Neuronal stem cell (in vitro differentiated cells): ENCODE data around the gene SMCO2.
A peak's percentile ranks its signal among the peaks of the same experiment; 100 is the strongest.

Experiments
- DNase-seq: peaks from one replicate; pipeline ENCODE4 v3.0.0-alpha.2; 2013; ENCODE audit warnings: low spot score
- H2AFZ ChIP-seq: one replicate; pipeline ENCODE4 v1.6.1; 2013; ENCODE audit warnings: mild to moderate bottlenecking, low read length, inconsistent platforms
- H2AK5ac ChIP-seq: 2 replicates; pipeline ENCODE4 v1.6.1; 2013; ENCODE audit warnings: low read depth, mild to moderate bottlenecking, inconsistent platforms, low read length, moderate library complexity, mixed read lengths
- H2BK120ac ChIP-seq: 2 replicates; pipeline ENCODE4 v1.6.1; 2013; ENCODE audit warnings: low read depth, mild to moderate bottlenecking, inconsistent platforms, low read length, moderate library complexity, mixed read lengths
- H2BK12ac ChIP-seq: one replicate; pipeline ENCODE4 v1.6.1; 2013; ENCODE audit warnings: low read length, inconsistent platforms
- H2BK15ac ChIP-seq: 2 replicates; pipeline ENCODE4 v1.6.1; 2013; ENCODE audit warnings: mild to moderate bottlenecking, low read length, inconsistent platforms, mixed read lengths
- H2BK5ac ChIP-seq: one replicate; pipeline ENCODE4 v1.6.1; 2013; ENCODE audit warnings: inconsistent platforms, mild to moderate bottlenecking, low read length, moderate library complexity
- H3K14ac ChIP-seq: one replicate; pipeline ENCODE4 v1.6.1; 2013; ENCODE audit warnings: low read length, inconsistent platforms
- H3K18ac ChIP-seq: 2 replicates; pipeline ENCODE4 v1.6.1; 2013; ENCODE audit warnings: low read length, inconsistent platforms
- H3K23ac ChIP-seq: 2 replicates; pipeline ENCODE4 v1.6.1; 2013; ENCODE audit warnings: low read depth, mild to moderate bottlenecking, mixed read lengths, low read length, inconsistent platforms; ENCODE audit not compliant: poor library complexity
- H3K27ac ChIP-seq: replicated peaks from 3 replicates; pipeline ENCODE4 v1.5.1; 2013; ENCODE audit warnings: low read length, inconsistent platforms
- H3K27me3 ChIP-seq, 3 experiments: 2 replicates each; pipeline ENCODE4 v1.6.1; 2013; ENCODE audit warnings: low read length in 3 of 3, mild to moderate bottlenecking in 2 of 3, inconsistent platforms in 1 of 3, low read depth in 1 of 3, mixed read lengths in 1 of 3, moderate library complexity in 1 of 3; ENCODE audit not compliant: control insufficient read depth in 3 of 3, insufficient read depth in 3 of 3
- H3K36me3 ChIP-seq, 2 donors: replicated peaks in 1 of 2; 2 replicates each; pipeline ENCODE4 v1.6.1; 2013; ENCODE audit warnings: low read length in 2 of 2; ENCODE audit not compliant: control insufficient read depth in 2 of 2, insufficient read depth in 2 of 2
- H3K4ac ChIP-seq: 2 replicates; pipeline ENCODE4 v1.6.1; 2013; ENCODE audit warnings: inconsistent platforms, mild to moderate bottlenecking, low read length, moderate library complexity
- H3K4me1 ChIP-seq, 2 donors: 1 replicate in 1 of 2; 2 replicates in 1 of 2; pipeline ENCODE4 v1.6.1; 2013; ENCODE audit warnings: low read length in 2 of 2, low read depth in 1 of 2; ENCODE audit not compliant: control insufficient read depth in 2 of 2, insufficient read depth in 1 of 2
- H3K4me2 ChIP-seq: one replicate; pipeline ENCODE4 v1.6.1; 2013; ENCODE audit warnings: mild to moderate bottlenecking, low read length, inconsistent platforms; ENCODE audit not compliant: insufficient read depth, poor library complexity, severe bottlenecking
- H3K4me3 ChIP-seq, 2 donors: 2 replicates each; pipeline ENCODE4 v1.5.1; 2013; ENCODE audit warnings: low read length in 2 of 2, mild to moderate bottlenecking in 2 of 2, inconsistent platforms in 1 of 2, moderate library complexity in 1 of 2
- H3K79me1 ChIP-seq: one replicate; pipeline ENCODE4 v1.6.1; 2013; ENCODE audit warnings: low read depth, mild to moderate bottlenecking, inconsistent platforms, low read length, moderate library complexity
- H3K9ac ChIP-seq: one replicate; pipeline ENCODE4 v1.6.1; 2013; ENCODE audit warnings: mild to moderate bottlenecking, low read depth, low read length, inconsistent platforms; ENCODE audit not compliant: poor library complexity
- H3K9me3 ChIP-seq, 2 donors: replicated peaks in 1 of 2; 2 replicates each; pipeline versions ENCODE3 to v1.6.1; 2013; ENCODE audit warnings: low read length in 2 of 2, mild to moderate bottlenecking in 2 of 2, inconsistent platforms in 1 of 2, low read depth in 1 of 2, mixed read lengths in 1 of 2, moderate library complexity in 1 of 2; ENCODE audit not compliant: control insufficient read depth in 2 of 2, insufficient read depth in 1 of 2
- H4K8ac ChIP-seq: one replicate; pipeline ENCODE4 v1.6.1; 2013; ENCODE audit warnings: low read depth, mild to moderate bottlenecking, inconsistent platforms, low read length, moderate library complexity
- H4K91ac ChIP-seq: one replicate; pipeline ENCODE4 v1.6.1; 2013; ENCODE audit warnings: low read length, low read depth, mild to moderate bottlenecking, inconsistent platforms; ENCODE audit not compliant: poor library complexity
- WGBS, 2 donors: extraction: QIAGEN DNeasy Blood & Tissue Kit; methylation state at CpG; one replicate each; pipeline ENCODE4 v1.1.7; 2013; ENCODE audit warnings: missing lambda C conversion rate in 2 of 2, mixed read lengths in 1 of 2; ENCODE audit not compliant: insufficient read length in 2 of 2, insufficient replicate concordance in 1 of 2; ENCODE audit errors: extremely low coverage in 2 of 2; 5-methylcytosine and 5-hydroxymethylcytosine counted together

Gene SMCO2

GRCh38 chr12:27511031-27511722 is 64.6 kb downstream of the SMCO2 start:
- no peak for DNase-seq
- H2AK5ac ChIP-seq: no peak overlapping the region
- WGBS, 2 donors: no CpG with 5 or more reads among the region's 6 CpGs
- H3K4me3 ChIP-seq: no peak overlapping the region
- H2AFZ ChIP-seq: peak overlapping the region; percentile 2
- no peak overlapping the region for H2BK5ac ChIP-seq
- H3K18ac ChIP-seq: no peak overlapping the region
- no peak overlapping the region for H3K4me2 ChIP-seq
- H3K27me3 ChIP-seq: no peaks in the 10 kb centered on the region
- no peak overlapping the region for H3K4ac ChIP-seq
- no peak overlapping the region for H2BK120ac ChIP-seq
- no peak overlapping the region for H3K27ac ChIP-seq
- H2BK15ac ChIP-seq: no peak overlapping the region
- H2BK12ac ChIP-seq: no peak overlapping the region
- H3K4me1 ChIP-seq: peaks cover 0 to 1% of the 10 kb centered on the region in 2 donors
- H3K36me3 ChIP-seq: no peaks in the 10 kb centered on the region
- H4K8ac ChIP-seq: no peak overlapping the region
- H3K23ac ChIP-seq: no peak overlapping the region
- no peak overlapping the region for H3K9ac ChIP-seq
- no peaks in the 10 kb centered on the region for H3K79me1 ChIP-seq
- no peaks in the 10 kb centered on the region for H3K9me3 ChIP-seq
- H3K14ac ChIP-seq: no peak overlapping the region
- no peak overlapping the region for H4K91ac ChIP-seq

GRCh38 chr12:27511723-27512045 is 65.1 kb downstream of the SMCO2 start:
- Histone ChIP-seq H3K9me3 (no peaks in the 10 kb centered on the region), H3K27ac (no peak overlapping the region), H3K79me1 (no peaks in the 10 kb centered on the region), H3K36me3 (no peaks in the 10 kb centered on the region), H2AK5ac (no peak overlapping the region), H2BK15ac (no peak overlapping the region), H3K27me3 (no peaks in the 10 kb centered on the region), H3K9ac (no peak overlapping the region), H2AFZ (peak overlapping the region; percentile 2), H2BK120ac (no peak overlapping the region), H4K8ac (no peak overlapping the region), H3K4me1 (peaks cover 0 to 1% of the 10 kb centered on the region in 2 donors), H4K91ac (no peak overlapping the region), H2BK5ac (no peak overlapping the region), H2BK12ac (no peak overlapping the region), H3K4me3 (no peak overlapping the region), H3K4me2 (no peak overlapping the region), H3K14ac (no peak overlapping the region), H3K23ac (no peak overlapping the region), H3K18ac (no peak overlapping the region), H3K4ac (no peak overlapping the region)
- WGBS, 2 donors: no CpG with 5 or more reads among the region's 3 CpGs
- DNase-seq: no peak

- WGBS, 2 donors: no CpG with 5 or more reads among the region's 7 CpGs
- no peaks in the 10 kb centered on the region for H3K79me1 ChIP-seq
These were observed 66.8 kb downstream of the SMCO2 start for GRCh38 chr12:27513155-27513824.

GRCh38 chr12:27515671-27516070 is 69.1 kb downstream of the SMCO2 start:
- no peak overlapping the region for H2AK5ac ChIP-seq
- H2BK120ac ChIP-seq: no peak overlapping the region
- H3K18ac ChIP-seq: no peak overlapping the region
- H3K4ac ChIP-seq: no peak overlapping the region
- no peak overlapping the region for H4K91ac ChIP-seq
- no peak overlapping the region for H2BK15ac ChIP-seq
- H2BK12ac ChIP-seq: no peak overlapping the region
- H3K9me3 ChIP-seq: no peaks in the 10 kb centered on the region
- H4K8ac ChIP-seq: no peak overlapping the region
- no peak overlapping the region for H3K4me3 ChIP-seq
- no peak overlapping the region for H2BK5ac ChIP-seq
- no peak for DNase-seq
- H3K4me2 ChIP-seq: no peak overlapping the region
- H3K36me3 ChIP-seq: no peaks in the 10 kb centered on the region
- no peak overlapping the region for H3K14ac ChIP-seq
- no peaks in the 10 kb centered on the region for H3K79me1 ChIP-seq
- no CpG with 5 or more reads among the region's 9 CpGs for WGBS, 2 donors
- no peak overlapping the region for H2AFZ ChIP-seq
- no peaks in the 10 kb centered on the region for H3K27me3 ChIP-seq
- H3K4me1 ChIP-seq: peaks cover 0 to 1% of the 10 kb centered on the region in 2 donors
- H3K23ac ChIP-seq: no peak overlapping the region
- H3K9ac ChIP-seq: no peak overlapping the region
- no peak overlapping the region for H3K27ac ChIP-seq

More at GRCh38 chr12:27513155-27513824, 66.8 kb downstream of the SMCO2 start:
- no peak overlapping the region for H2BK15ac ChIP-seq
- H2AK5ac ChIP-seq: no peak overlapping the region
- H2BK12ac ChIP-seq: no peak overlapping the region
- no peak for DNase-seq
- no peak overlapping the region for H3K9ac ChIP-seq
- no peak overlapping the region for H3K23ac ChIP-seq
- no peaks in the 10 kb centered on the region for H3K36me3 ChIP-seq
- peaks cover 0 to 1% of the 10 kb centered on the region in 2 donors for H3K4me1 ChIP-seq
- H3K14ac ChIP-seq: no peak overlapping the region
- no peak overlapping the region for H3K4ac ChIP-seq
- H3K9me3 ChIP-seq: no peaks in the 10 kb centered on the region
- no peak overlapping the region for H2BK5ac ChIP-seq
- no peak overlapping the region for H3K18ac ChIP-seq
- no peak overlapping the region for H3K4me3 ChIP-seq
- no peak overlapping the region for H2BK120ac ChIP-seq
- H3K27me3 ChIP-seq: no peaks in the 10 kb centered on the region
- H2AFZ ChIP-seq: no peak overlapping the region
- H4K91ac ChIP-seq: no peak overlapping the region
- H3K4me2 ChIP-seq: no peak overlapping the region
- H4K8ac ChIP-seq: no peak overlapping the region
- H3K27ac ChIP-seq: no peak overlapping the region
